ENCODE measurements around the gene MIPEP.

The MIPEP gene

DNA sequence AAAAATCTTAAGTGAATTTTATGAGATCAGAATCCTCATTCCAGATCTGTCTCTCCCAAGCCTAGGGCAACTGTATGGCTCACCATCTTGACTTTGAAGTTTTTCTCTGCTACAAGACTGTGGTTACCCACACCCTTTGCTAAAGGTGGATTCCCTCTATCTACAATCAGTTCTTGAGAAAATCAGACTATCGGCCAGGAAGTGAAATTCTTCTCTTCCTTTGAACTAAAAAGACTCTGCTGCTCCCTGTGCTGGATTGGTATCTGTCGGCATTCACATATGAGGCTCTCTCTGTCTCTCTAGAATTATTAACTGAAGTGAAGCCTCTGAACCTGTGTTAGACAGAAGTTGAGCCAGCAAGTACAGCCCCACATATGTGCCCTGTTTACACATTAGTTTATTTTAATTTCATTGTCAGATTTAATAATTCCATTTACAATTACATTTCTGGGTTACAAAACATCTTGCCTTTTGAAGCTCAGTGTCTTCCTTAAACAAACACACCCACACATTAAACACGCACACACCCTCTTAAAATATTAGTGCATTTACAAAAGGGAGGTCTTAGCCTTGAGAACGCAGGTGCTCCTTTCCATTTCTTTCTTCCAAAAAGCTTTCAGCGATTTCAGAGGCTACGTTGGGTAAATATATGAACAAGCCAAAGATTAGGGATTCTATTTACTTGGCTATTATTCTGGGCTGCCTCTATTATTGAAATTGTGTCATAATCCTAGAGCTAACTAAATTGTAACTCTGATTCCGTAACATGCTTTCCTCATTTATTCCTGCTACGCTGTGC, 145.7 kb downstream of the MIPEP start:
- Histone ChIP-seq H3K36me3 (no peaks in the 10 kb centered on the region), H3K4me2 (no peak overlapping the region), H3K4me1 (no peaks in the 10 kb centered on the region), H3K9ac (no peak overlapping the region), H3K27me3 (no peaks in the 10 kb centered on the region), H3K4me3 (no peak overlapping the region), H4K20me1 (no peaks in the 10 kb centered on the region), H3K9me3 (no peaks in the 10 kb centered on the region), H3K27ac (no peak overlapping the region)
- TF ChIP-seq Cebpa-rat (IDR thresholded peaks at IDR 0.05), result no peak

DNA sequence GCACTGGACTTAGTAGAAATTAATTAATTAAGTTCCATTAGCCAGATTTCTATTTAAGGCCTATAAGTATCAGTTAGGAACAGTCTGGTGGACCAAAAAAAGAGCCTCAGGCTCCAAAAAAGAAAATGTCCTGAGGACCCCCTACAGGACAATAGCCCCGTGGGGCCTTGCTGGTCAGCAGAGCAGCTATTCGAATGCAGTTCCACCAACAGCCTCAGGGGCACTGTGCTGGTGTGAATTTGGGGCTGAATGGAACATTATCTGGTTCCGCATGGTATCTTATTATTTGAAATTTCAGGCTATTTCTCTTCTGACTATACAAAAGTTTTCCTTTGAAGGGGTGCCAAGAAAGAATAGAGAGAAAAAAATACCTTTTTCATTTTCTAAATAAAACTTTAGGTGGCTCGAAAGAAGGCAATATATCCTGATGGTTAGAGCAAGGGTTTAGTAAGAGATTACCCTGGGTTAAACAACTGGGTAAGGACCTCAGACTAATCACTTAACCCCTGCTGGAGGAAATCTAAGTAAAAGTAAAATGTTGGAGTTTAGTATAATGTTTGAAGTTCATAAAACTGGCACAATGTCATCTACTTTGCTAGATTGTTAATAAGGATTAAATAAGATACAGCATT, 147.2 kb downstream of the MIPEP start:
- no peak overlapping the region for H3K27ac ChIP-seq

DNA sequence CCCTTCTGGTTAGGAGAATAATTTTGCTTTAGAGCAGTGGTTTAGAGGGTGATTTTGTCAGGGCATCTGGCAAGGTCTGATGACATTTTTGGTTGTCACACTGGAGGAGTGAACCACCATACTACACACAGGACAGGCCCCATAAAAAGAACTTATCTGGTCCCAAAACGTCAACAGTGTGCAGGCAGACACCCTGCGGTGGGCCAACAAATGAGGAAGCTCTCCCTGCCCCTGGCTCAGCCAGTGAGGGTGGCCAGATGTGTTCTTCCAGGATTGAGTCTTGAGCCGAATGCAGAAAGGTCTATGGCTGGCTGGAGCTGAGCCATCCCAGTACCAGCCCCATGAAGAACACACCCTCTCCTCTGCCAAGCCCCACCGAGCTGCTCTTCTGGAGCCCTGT, 149.2 kb downstream of the MIPEP start:
- Histone ChIP-seq H3K27ac (no peak overlapping the region), H3K9ac (no peak overlapping the region), H3K4me1 (no peaks in the 10 kb centered on the region), H3K27me3 (no peaks in the 10 kb centered on the region), H3K4me3 (no peak overlapping the region), H3K9me3 (no peaks in the 10 kb centered on the region), H4K20me1 (no peaks in the 10 kb centered on the region), H3K36me3 (no peaks in the 10 kb centered on the region), H3K4me2 (no peak overlapping the region)
- no peak for TF ChIP-seq Cebpa-rat (IDR thresholded peaks at IDR 0.05)

More for the DNA sequence above, 147.2 kb downstream of the MIPEP start:
- Histone ChIP-seq H3K4me1 (no peaks in the 10 kb centered on the region), H3K9ac (no peak overlapping the region), H3K27me3 (no peaks in the 10 kb centered on the region), H3K4me3 (no peak overlapping the region), H3K36me3 (no peaks in the 10 kb centered on the region), H3K9me3 (no peaks in the 10 kb centered on the region), H3K4me2 (no peak overlapping the region), H4K20me1 (no peaks in the 10 kb centered on the region)
- TF ChIP-seq Cebpa-rat (IDR thresholded peaks at IDR 0.05), result no peak

DNA sequence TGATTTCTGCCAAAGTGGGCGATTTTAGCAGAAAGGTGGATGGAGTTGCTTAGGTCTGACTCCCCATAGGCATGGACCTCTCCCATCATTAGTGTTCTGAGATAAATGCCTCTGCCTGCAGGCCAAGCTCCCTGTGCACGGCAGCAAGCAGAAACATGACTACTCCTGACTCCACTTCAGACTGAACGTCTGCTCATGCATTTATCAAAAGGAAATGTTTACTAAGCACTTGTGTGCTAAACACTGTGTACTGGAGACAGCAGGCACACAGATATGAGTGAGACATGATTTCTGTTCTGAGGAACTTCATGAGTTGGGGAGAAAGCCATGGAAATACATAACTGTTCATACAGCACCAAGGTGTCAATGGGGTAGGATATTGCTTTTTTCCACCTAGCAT, 149.6 kb downstream of the MIPEP start:
- H3K4me3 ChIP-seq, result no peak overlapping the region
- H3K4me2 ChIP-seq, result no peak overlapping the region
- H3K9me3 ChIP-seq, result no peaks in the 10 kb centered on the region
- H3K4me1 ChIP-seq, result no peaks in the 10 kb centered on the region
- no peaks in the 10 kb centered on the region for H3K36me3 ChIP-seq
- no peak overlapping the region for H3K27ac ChIP-seq
- no peaks in the 10 kb centered on the region for H3K27me3 ChIP-seq
- no peaks in the 10 kb centered on the region for H4K20me1 ChIP-seq
- H3K9ac ChIP-seq, result no peak overlapping the region
- TF ChIP-seq Cebpa-rat (IDR thresholded peaks at IDR 0.05), result no peak

DNA sequence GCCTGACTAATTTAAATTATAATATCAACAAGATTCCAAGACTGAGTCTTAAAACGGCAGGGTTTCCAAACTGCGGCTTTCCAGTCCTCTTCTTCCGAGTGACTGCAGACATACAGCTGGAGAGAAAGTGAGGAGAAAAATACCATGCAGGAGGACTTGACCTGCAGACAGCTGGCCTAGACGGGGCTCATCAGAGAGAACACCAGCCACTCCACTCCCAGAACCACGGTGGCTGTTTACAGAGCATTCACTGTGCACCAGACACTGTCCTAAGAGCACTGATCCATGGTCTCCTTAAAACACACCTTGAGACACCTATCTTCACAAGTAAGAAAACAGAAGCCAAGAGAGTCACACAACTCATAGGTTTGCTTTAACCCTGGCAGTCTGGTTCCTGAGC, 152.7 kb downstream of the MIPEP start:
- TF ChIP-seq Cebpa-rat (IDR thresholded peaks at IDR 0.05), result no peak
- Histone ChIP-seq H3K4me1 (no peaks in the 10 kb centered on the region), H3K9me3 (no peaks in the 10 kb centered on the region), H3K27me3 (no peaks in the 10 kb centered on the region), H3K36me3 (no peaks in the 10 kb centered on the region), H4K20me1 (no peaks in the 10 kb centered on the region), H3K27ac (no peak overlapping the region), H3K4me3 (no peak overlapping the region), H3K4me2 (no peak overlapping the region), H3K9ac (no peak overlapping the region)

DNA sequence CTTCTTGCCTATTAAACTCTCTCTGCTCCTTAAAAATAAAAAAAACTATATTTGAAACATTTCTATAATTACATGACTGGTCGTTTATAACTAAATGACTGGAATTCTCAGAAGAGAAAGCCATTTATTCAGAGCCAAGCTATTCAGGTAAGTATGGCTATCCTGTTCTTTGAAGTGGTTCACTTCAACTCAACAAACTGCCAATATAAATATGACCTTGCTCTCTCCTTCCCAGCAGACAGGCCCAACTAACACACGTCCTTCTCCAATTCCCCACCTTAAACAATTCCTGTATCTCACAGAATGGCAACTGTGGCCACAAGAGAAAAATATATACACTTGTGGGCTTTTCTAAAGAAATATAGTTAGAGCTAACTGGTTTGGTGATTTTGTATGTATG, 153.9 kb downstream of the MIPEP start:
- Histone ChIP-seq H3K4me1 (no peaks in the 10 kb centered on the region), H3K27me3 (no peaks in the 10 kb centered on the region), H3K27ac (no peak overlapping the region), H3K9me3 (no peaks in the 10 kb centered on the region), H3K36me3 (no peaks in the 10 kb centered on the region), H3K4me2 (no peak overlapping the region), H4K20me1 (no peaks in the 10 kb centered on the region), H3K9ac (no peak overlapping the region), H3K4me3 (no peak overlapping the region)
- TF ChIP-seq Cebpa-rat (IDR thresholded peaks at IDR 0.05), result no peak

DNA sequence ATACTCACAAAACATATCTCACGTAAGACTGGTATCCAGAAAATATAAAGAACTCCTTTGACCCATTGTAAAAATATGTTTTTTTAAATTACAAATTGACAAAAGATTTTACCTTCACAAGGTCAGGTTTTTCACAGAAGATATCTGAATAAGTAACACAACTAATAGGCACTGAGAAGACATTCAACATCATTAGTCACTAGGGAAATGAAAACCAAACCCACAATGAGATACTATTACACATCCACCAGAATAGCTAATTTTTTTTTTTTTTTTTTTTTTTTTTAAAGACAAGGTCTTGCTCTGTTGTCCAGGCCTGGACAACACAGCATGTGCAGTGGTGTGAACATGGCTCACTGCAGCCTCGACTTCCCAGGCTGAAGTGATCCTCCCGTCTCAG, 157.5 kb downstream of the MIPEP start:
- H4K20me1 ChIP-seq, result no peaks in the 10 kb centered on the region
- TF ChIP-seq Cebpa-rat (IDR thresholded peaks at IDR 0.05), result no peak
- H3K4me3 ChIP-seq, result no peak overlapping the region
- no peak overlapping the region for H3K4me2 ChIP-seq
- no peaks in the 10 kb centered on the region for H3K27me3 ChIP-seq
- H3K4me1 ChIP-seq, result no peaks in the 10 kb centered on the region
- no peak overlapping the region for H3K27ac ChIP-seq
- H3K9ac ChIP-seq, result no peak overlapping the region
- no peaks in the 10 kb centered on the region; the same call in 1 of the 2 replicates for H3K36me3 ChIP-seq
- no peaks in the 10 kb centered on the region for H3K9me3 ChIP-seq

DNA sequence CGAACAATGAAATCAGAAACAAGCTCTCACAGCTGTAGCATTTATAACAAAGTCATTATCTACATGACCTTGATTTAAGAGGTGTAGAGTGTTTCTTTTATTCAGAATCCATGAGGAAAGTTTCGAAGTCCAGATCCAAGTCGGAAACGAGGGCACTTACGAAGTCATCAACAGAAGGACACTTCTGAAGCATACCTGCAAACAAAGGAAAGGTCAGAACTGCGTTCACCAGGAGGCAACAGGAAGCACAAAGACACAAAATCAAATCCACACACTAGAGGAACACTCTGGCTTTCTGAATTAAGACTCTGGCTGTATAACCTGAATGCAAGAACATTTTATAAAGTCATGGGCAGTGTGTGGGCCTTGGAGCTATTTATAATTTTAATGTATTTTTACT, 158.9 kb downstream of the MIPEP start:
- Histone ChIP-seq H3K4me3 (no peak overlapping the region), H3K27ac (no peak overlapping the region), H3K9me3 (no peaks in the 10 kb centered on the region), H4K20me1 (no peaks in the 10 kb centered on the region), H3K9ac (no peak overlapping the region), H3K4me2 (no peak overlapping the region), H3K27me3 (no peaks in the 10 kb centered on the region), H3K36me3 (no peaks in the 10 kb centered on the region; the same call in 1 of the 2 replicates), H3K4me1 (no peaks in the 10 kb centered on the region)
- TF ChIP-seq Cebpa-rat (IDR thresholded peaks at IDR 0.05), result no peak

DNA sequence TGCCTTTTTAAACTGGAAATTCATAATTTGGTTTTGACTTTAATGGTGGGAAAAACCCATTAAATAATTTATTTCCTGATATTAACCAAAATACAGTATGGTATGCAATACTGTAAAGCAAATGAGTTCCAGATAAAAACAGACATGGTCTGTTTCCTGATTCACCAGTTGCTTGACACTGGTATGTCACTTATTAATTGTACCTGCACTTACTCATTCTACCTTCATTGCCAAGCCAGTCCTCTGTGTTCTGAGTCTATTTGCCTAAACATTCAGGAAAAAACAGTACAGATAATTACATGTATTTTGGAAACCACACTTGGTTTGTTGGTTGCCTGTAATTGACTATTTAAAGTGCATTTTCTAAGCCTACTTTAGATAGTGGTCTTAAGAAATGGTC, 159.7 kb downstream of the MIPEP start:
- no peak overlapping the region for H3K9ac ChIP-seq
- no peaks in the 10 kb centered on the region for H3K27me3 ChIP-seq
- H3K27ac ChIP-seq, result no peak overlapping the region
- no peaks in the 10 kb centered on the region for H3K4me1 ChIP-seq
- TF ChIP-seq Cebpa-rat (IDR thresholded peaks at IDR 0.05), result no peak
- no peak overlapping the region for H3K4me3 ChIP-seq
- H3K4me2 ChIP-seq, result no peak overlapping the region
- no peaks in the 10 kb centered on the region; the same call in 1 of the 2 replicates for H3K36me3 ChIP-seq
- no peaks in the 10 kb centered on the region for H4K20me1 ChIP-seq
- H3K9me3 ChIP-seq, result no peaks in the 10 kb centered on the region

DNA sequence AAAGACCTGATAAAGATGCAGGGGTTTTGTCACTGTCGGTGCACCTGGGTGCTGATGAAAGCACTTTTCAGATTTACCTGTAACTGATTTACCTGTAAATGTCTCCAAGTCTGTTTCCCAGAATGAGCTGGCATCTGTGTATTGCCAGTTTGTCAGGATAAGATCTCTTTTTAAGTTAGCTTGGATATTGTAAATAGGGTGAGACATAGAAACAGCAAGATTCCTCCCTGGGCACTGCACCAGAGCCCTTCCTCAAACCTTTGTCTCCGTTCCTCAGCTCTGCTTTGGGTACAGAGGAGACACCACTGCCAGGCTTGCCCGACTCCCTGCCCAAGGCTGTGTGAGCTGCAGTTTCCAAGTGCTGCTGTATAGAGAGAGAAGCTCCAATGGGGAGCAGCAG, 160.4 kb downstream of the MIPEP start:
- Histone ChIP-seq H3K4me2 (no peak overlapping the region), H4K20me1 (no peaks in the 10 kb centered on the region), H3K9ac (no peak overlapping the region), H3K27ac (no peak overlapping the region), H3K27me3 (no peaks in the 10 kb centered on the region), H3K36me3 (no peaks in the 10 kb centered on the region; the same call in 1 of the 2 replicates), H3K9me3 (no peaks in the 10 kb centered on the region), H3K4me1 (no peaks in the 10 kb centered on the region), H3K4me3 (no peak overlapping the region)
- TF ChIP-seq Cebpa-rat (IDR thresholded peaks at IDR 0.05), result no peak
